WTC11 (cell line): ENCODE results near the gene PRR5L. TPM values are rescaled to one million over a fixed set of nuclear protein-coding genes. Genes with fewer than 3 reads are reported as not detected.
"Not testable (repeated sequence)": the region's sequence is repeated elsewhere in the genome, so short reads cannot be mapped to it uniquely, and the experiment has no call there.

Source experiments
- ATAC-seq: fragments of 200-7000 bp; cut with Tn5 transposase; 2 replicates; pipeline ENCODE4 v1.10.0; 2021; ENCODE audit warnings: mild to moderate bottlenecking, moderate library complexity
- CTCF ChIA-PET: fragments of 300-600 bp; sonication (Branson Sonifier 250); formaldehyde crosslinking; loops from one replicate; lab custom pipeline; 2021; ENCODE audit warnings: antibody characterized with exemption; lab: Charles Lee
- POLR2A ChIA-PET: fragments of 350-600 bp; sonication (Branson Sonifier 250); formaldehyde crosslinking; loops from one replicate; lab custom pipeline; 2021; ENCODE audit warnings: antibody characterized with exemption; lab: Charles Lee
- DNase-seq: peaks from one replicate; pipeline ENCODE4 v3.0.0; 2021; ENCODE audit warnings: low spot score
- H3K27ac Mint-ChIP-seq: 2 replicates; pipeline ENCODE4 v1.8.0; 2021; ENCODE audit warnings: mixed read lengths
- H3K27me3 Mint-ChIP-seq: 2 replicates; pipeline ENCODE4 v1.8.0; 2021; ENCODE audit warnings: low read depth, mild to moderate bottlenecking, moderate library complexity, mixed read lengths
- H3K36me3 Mint-ChIP-seq: 2 replicates; pipeline ENCODE4 v1.8.0; 2021; ENCODE audit warnings: mixed read lengths
- H3K4me1 Mint-ChIP-seq: 2 replicates; pipeline ENCODE4 v1.8.0; 2022; ENCODE audit warnings: mixed read lengths
- H3K4me3 Mint-ChIP-seq: 2 replicates; pipeline ENCODE4 v1.8.0; 2021; ENCODE audit warnings: mild to moderate bottlenecking, moderate library complexity, mixed read lengths
- H3K9me3 Mint-ChIP-seq: 2 replicates; pipeline ENCODE4 v1.8.0; 2021; ENCODE audit warnings: mixed read lengths
- CBFB ChIP-seq: sonication (generic); formaldehyde crosslinking; IDR thresholded peaks from 2 replicates; pipeline ENCODE4 v1.8.1; 2022; ENCODE audit warnings: mild to moderate bottlenecking, low read depth, missing genetic modification reagents
- CREB1 ChIP-seq: sonication (generic); formaldehyde crosslinking; IDR thresholded peaks from 2 replicates; pipeline ENCODE4 v1.8.0; 2023; ENCODE audit warnings: mild to moderate bottlenecking, missing genetic modification reagents
- MXD4 ChIP-seq: fragments of 250-450 bp; sonication (Bioruptor Pico); IDR thresholded peaks from 2 replicates; pipeline ENCODE4 v1.8.0; 2021; ENCODE audit warnings: mild to moderate bottlenecking, moderate library complexity, borderline replicate concordance
- OVOL2 ChIP-seq: fragments of 250-450 bp; sonication (Bioruptor Pico); IDR thresholded peaks from 2 replicates; pipeline ENCODE4 v1.9.0; 2021; ENCODE audit warnings: mild to moderate bottlenecking, borderline replicate concordance
- PRRX2 ChIP-seq: fragments of 250-450 bp; sonication (Bioruptor Pico); IDR thresholded peaks from 2 replicates; pipeline ENCODE4 v1.8.0; 2021; ENCODE audit warnings: mild to moderate bottlenecking
- RORB ChIP-seq: fragments of 250-450 bp; sonication (Bioruptor Pico); IDR thresholded peaks from 2 replicates; pipeline ENCODE4 v1.9.0; 2021; ENCODE audit warnings: mild to moderate bottlenecking
- ZNF121 ChIP-seq: sonication (generic); formaldehyde crosslinking; IDR thresholded peaks from 2 replicates; pipeline ENCODE4 v1.8.0; 2023; ENCODE audit warnings: missing genetic modification reagents
- ZNF219 ChIP-seq: sonication (generic); formaldehyde crosslinking; IDR thresholded peaks from 2 replicates; pipeline ENCODE4 v1.8.0; 2023; ENCODE audit warnings: missing genetic modification reagents, mild to moderate bottlenecking, borderline replicate concordance
- ZNF671 ChIP-seq: fragments of 250-450 bp; sonication (Bioruptor Pico); IDR thresholded peaks from 2 replicates; pipeline ENCODE4 v1.8.0; 2021; ENCODE audit warnings: mild to moderate bottlenecking
- total RNA-seq: library from RNA; stranded (reverse); gene quantifications from 3 replicates; pipeline ENCODE4 v1.2.3, GENCODE V29; 2021
- TF ChIP-seq, protein P1 (sequence below): fragments of 250-450 bp; sonication (Bioruptor Pico); IDR thresholded peaks from 2 replicates; pipeline ENCODE4 v2.1.2; 2022; ENCODE audit warnings: mild to moderate bottlenecking, moderate library complexity
- TF ChIP-seq, protein P2 (sequence below): sonication (generic); formaldehyde crosslinking; IDR thresholded peaks from 2 replicates; pipeline ENCODE4 v1.8.0; 2022; ENCODE audit warnings: mild to moderate bottlenecking, missing genetic modification reagents
- TF ChIP-seq, protein P3 (sequence below): sonication (generic); formaldehyde crosslinking; IDR thresholded peaks from 2 replicates; pipeline ENCODE4 v1.8.1; 2022; ENCODE audit warnings: low read depth, missing genetic modification reagents, borderline replicate concordance

PRR5L gene
- total RNA-seq, 1 experiment from 2014 or later = 3.9 TPM

DNA sequence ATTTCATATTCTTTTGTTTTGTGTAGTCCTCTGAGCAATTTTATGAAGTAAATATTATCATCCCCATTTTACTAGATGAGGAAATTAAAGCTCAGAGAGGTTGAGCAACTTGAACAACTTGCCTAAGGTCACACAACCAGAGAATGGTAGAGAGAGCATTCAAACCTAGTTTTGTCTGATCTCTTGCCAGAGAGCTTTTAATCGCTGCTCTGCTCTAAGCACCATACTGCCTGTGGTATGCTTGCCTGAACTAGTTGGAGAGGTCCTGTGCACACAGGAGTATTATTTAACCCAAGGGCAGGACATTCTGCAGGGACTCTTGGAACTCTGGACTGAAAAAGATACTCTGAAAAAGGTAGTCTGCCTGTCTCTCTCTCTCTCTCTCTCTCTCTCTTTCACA is 175.5 kb downstream of the PRR5L start (continued):
- TF ChIP-seq CREB1 (CRISPR knock-in tag) (no peak), MXD4 (CRISPR knock-in tag) (no peak), ZNF121 (CRISPR knock-in tag) (no peak)

DNA sequence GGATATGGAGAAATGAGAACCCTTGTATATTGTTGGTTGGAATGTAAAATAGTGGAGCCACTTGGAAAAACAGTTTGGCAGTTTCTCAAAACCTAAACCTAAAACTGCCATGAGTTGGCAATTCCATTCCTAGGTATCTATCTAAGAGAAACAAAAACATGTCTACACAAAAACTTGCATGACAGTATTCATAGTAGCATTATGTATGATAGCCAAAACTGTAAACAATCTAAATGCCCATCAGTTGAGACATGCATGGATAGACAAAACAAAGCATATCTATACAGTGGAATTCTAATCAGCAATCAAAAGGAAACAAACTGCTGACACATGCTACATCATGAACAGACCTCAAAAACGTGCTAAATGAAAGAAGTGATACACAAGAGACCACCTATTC is 179.1 kb downstream of the PRR5L start:
- H3K4me1 Mint-ChIP-seq = no peaks in the 10 kb centered on the region
- ATAC-seq (no peak), DNase-seq (no peak)
- TF ChIP-seq PRRX2 (CRISPR knock-in tag) = no peak
- no peak for TF ChIP-seq ZNF121 (CRISPR knock-in tag)
- TF ChIP-seq, protein P1, sequence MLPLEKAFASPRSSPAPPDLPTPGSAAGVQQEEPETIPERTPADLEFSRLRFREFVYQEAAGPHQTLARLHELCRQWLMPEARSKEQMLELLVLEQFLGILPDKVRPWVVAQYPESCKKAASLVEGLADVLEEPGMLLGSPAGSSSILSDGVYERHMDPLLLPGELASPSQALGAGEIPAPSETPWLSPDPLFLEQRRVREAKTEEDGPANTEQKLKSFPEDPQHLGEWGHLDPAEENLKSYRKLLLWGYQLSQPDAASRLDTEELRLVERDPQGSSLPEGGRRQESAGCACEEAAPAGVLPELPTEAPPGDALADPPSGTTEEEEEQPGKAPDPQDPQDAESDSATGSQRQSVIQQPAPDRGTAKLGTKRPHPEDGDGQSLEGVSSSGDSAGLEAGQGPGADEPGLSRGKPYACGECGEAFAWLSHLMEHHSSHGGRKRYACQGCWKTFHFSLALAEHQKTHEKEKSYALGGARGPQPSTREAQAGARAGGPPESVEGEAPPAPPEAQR (CRISPR knock-in tag) = no peak
- TF ChIP-seq, protein P2, sequence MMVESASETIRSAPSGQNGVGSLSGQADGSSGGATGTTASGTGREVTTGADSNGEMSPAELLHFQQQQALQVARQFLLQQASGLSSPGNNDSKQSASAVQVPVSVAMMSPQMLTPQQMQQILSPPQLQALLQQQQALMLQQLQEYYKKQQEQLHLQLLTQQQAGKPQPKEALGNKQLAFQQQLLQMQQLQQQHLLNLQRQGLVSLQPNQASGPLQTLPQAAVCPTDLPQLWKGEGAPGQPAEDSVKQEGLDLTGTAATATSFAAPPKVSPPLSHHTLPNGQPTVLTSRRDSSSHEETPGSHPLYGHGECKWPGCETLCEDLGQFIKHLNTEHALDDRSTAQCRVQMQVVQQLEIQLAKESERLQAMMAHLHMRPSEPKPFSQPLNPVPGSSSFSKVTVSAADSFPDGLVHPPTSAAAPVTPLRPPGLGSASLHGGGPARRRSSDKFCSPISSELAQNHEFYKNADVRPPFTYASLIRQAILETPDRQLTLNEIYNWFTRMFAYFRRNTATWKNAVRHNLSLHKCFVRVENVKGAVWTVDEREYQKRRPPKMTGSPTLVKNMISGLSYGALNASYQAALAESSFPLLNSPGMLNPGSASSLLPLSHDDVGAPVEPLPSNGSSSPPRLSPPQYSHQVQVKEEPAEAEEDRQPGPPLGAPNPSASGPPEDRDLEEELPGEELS = no peak
- TF ChIP-seq, protein P3, sequence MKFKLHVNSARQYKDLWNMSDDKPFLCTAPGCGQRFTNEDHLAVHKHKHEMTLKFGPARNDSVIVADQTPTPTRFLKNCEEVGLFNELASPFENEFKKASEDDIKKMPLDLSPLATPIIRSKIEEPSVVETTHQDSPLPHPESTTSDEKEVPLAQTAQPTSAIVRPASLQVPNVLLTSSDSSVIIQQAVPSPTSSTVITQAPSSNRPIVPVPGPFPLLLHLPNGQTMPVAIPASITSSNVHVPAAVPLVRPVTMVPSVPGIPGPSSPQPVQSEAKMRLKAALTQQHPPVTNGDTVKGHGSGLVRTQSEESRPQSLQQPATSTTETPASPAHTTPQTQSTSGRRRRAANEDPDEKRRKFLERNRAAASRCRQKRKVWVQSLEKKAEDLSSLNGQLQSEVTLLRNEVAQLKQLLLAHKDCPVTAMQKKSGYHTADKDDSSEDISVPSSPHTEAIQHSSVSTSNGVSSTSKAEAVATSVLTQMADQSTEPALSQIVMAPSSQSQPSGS (CRISPR knock-in tag) = no peak
- TF ChIP-seq, all 79 proteins: peak for 0
- ChIA-PET POLR2A (no interaction called here), CTCF (interaction anchor here (1.2 kb wide), 1 partner anchor 183 kb away, joined by 4 read pairs; no protein-coding TSS in a partner anchor)
- H3K36me3 Mint-ChIP-seq = no peaks in the 10 kb centered on the region
- no peak overlapping the region for H3K4me3 Mint-ChIP-seq
- peaks cover 16% of the 10 kb centered on the region for H3K27me3 Mint-ChIP-seq
- H3K9me3 Mint-ChIP-seq = no peaks in the 10 kb centered on the region
- no peak overlapping the region for H3K27ac Mint-ChIP-seq

DNA sequence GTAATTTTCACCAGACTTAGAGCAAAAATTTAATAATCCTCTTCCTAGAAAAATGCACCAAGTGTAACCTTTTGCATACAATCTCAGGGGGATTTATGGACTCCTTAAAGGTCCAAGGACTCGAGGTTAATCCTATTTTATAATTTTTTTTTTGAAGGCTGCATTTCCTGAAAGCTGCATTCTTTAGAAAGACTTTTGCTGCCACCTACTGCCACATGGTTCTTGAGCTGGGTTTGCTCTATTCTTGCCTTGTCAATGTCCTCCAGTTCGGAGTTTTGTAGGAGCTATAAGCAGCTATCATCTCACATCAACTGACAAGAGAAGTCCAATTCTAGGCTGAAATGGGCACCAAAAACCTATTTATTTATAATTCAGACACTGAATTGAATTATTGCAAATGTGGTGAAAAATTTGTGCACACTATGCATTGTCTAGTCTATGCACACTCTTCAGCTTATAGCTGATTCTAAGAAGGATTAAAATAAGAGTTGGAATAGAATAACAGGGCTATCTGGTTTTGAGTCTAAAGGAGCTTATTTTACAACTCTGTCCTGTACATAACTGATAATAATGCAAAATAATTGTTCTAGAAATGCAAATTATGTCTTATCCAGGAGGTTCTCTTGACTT is 182.7 kb downstream of the PRR5L start:
- no peak overlapping the region for H3K27ac Mint-ChIP-seq
- H3K36me3 Mint-ChIP-seq = no peaks in the 10 kb centered on the region
- ChIA-PET POLR2A (no interaction called here), CTCF (interaction anchor here (0.6 to 4.9 kb wide), 34 partner anchors 9 to 657 kb away, joined by 3 to 114 read pairs (median 4); partner anchors contain the start of genes COMMD9 and PRR5L)
- peaks cover 9% of the 10 kb centered on the region; the same call in 1 of the 2 replicates for H3K27me3 Mint-ChIP-seq
- DNase-seq (no peak), ATAC-seq (peak; percentile 60)
- H3K9me3 Mint-ChIP-seq = no peaks in the 10 kb centered on the region
- no peak overlapping the region for H3K4me3 Mint-ChIP-seq
- no peaks in the 10 kb centered on the region for H3K4me1 Mint-ChIP-seq
- no peak for TF ChIP-seq RORB (CRISPR knock-in tag)
- TF ChIP-seq ZNF219 (CRISPR knock-in tag) = no peak
- TF ChIP-seq ZNF671 = no peak

GRCh38 chr11:36480833-36481232 is 184.7 kb downstream of the PRR5L start:
- Mint-ChIP-seq H3K27ac (no peak overlapping the region), H3K4me1 (no peaks in the 10 kb centered on the region), H3K4me3 (no peak overlapping the region), H3K36me3 (no peaks in the 10 kb centered on the region), H3K9me3 (no peaks in the 10 kb centered on the region), H3K27me3 (no peaks in the 10 kb centered on the region)
- ATAC-seq (no peak), DNase-seq (no peak)
- ChIA-PET CTCF (interaction anchor here (4.4 to 4.9 kb wide), 2 partner anchors 12 to 189 kb away, joined by 49 to 114 read pairs; partner anchors contain the start of gene COMMD9), POLR2A (no interaction called here)
- TF ChIP-seq CBFB (CRISPR knock-in tag) (no peak), OVOL2 (no peak)

- DNase-seq, H3K4me1 Mint-ChIP-seq, H3K4me3 Mint-ChIP-seq, H3K27me3 Mint-ChIP-seq, H3K27ac Mint-ChIP-seq, POLR2A ChIA-PET, ATAC-seq, H3K36me3 Mint-ChIP-seq, CTCF ChIA-PET, H3K9me3 Mint-ChIP-seq: not testable (repeated sequence)
These were observed 187.0 kb downstream of the PRR5L start for GRCh38 chr11:36483042-36483441.
